NCI-H748 (cell line): ENCODE measurements around the gene CES1.
"Not testable (repeated sequence)": the region's sequence is repeated elsewhere in the genome, so short reads cannot be mapped to it uniquely, and the experiment has no call there.

ENCODE experiments used
- DNase-seq: peaks from one replicate; lab custom pipeline; 2025; ENCODE audit not compliant: unreplicated experiment; lab: John Stamatoyannopoulos, UW

CES1 gene

DNA sequence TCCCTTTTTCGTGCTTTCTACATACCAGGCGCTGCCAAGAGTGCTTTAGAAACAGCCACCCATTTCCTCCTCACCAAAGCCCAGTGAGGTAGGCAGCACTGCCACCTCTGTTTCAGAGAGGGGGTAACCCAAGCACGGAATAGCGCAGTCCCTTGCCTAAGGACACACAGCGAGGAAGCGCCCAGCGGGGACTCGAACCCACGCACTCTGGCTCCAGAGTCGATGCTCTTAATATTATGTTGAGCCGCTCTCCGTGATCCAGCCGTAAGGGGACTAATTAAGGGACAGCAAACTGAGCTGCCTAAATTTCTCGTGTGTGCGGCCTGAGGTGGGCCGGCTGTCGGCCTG lies 497 bp downstream of the CES1 start:
- DNase-seq = no peak

DNA sequence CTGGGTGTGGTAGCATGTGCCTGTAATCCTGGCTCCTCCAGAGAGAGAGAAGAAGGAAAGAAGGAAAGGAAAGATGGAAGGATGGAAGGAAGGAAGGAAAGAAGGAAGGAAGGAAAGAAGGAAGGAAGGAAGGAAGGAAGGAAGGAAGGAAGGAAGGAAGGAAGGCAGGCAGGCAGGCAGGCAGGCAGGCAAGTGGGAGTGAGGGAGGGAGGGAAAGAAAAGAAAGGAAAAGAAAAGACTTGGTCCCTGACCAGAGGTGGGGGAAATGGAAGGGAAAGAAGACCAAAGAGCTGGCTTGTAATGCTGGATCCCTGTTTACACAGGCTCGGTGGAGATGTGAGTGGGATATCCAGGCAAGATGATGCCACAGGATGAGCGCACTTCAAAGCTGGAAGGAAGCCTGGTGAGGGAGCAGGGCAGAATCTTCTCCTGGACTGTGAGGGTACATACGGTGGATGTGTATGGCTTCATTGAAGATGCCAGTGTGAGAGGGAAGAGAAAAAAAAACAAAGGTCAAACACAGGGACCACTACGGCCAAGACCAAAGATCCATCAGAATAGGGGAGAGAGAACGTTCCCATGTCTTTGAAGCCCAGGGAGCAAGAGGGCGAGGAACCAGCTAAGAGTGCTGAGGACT lies 2.1 kb downstream of the CES1 start:
- no peak for DNase-seq

DNA sequence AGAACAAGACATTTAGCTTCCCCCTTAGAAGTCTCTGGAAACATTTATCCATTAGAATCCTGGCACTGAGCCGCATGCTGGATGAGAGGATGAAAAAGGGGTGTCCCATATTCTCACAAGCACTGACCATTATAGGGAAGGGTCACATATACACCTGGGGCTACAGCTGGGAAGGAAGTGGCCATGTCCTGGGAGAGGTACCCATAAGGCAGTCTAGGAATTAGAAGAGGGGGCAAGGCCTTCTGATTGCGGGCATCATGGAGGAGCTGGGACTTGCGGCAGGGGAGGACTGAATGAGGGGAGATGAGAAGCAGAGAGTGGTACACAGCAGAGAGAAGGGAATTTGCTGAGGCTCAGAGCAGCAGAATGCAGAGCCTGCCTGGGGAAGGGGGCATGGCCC lies 3.7 kb downstream of the CES1 start:
- not testable (repeated sequence) for DNase-seq

- DNase-seq = no peak
Measured at GRCh38 chr16:55828680-55829079, 4.2 kb downstream of the CES1 start.

- DNase-seq = no peak
Measured at GRCh38 chr16:55825115-55825728, 7.7 kb downstream of the CES1 start.

DNA sequence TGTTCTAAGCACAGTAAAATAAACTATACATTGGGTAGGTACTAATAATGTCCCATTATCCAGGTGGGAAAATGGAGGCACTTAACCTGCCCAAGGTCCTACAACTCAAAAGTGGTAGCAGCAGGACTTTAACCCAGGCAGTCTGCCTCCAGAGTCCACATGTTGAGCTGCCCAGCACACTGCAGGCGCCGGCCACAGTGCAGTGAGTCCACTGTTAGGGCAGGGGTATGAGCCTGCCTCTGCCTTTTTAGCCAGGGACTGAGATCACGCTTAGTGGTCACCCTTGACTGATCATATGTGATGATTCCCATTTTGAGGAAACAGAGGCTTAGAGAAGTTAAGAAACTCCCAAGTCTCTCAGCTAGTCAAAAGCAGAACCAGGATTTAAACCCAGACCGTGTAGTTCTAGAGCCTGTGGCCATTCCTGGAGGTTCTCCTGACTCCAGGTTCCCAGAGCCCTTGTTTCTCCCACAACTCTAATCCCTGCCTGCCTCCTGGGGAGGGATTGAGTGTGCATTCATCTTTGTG lies 8.4 kb downstream of the CES1 start:
- DNase-seq = no peak

- no peak for DNase-seq
Measured at GRCh38 chr16:55822280-55822810, 10.6 kb downstream of the CES1 start.

- no peak for DNase-seq
Measured at GRCh38 chr16:55821210-55821609, 11.7 kb downstream of the CES1 start.

GRCh38 chr16:55820615-55821014 lies 12.3 kb downstream of the CES1 start:
- DNase-seq = no peak

- no peak for DNase-seq
Measured at GRCh38 chr16:55817236-55817912, 15.5 kb downstream of the CES1 start.

DNA sequence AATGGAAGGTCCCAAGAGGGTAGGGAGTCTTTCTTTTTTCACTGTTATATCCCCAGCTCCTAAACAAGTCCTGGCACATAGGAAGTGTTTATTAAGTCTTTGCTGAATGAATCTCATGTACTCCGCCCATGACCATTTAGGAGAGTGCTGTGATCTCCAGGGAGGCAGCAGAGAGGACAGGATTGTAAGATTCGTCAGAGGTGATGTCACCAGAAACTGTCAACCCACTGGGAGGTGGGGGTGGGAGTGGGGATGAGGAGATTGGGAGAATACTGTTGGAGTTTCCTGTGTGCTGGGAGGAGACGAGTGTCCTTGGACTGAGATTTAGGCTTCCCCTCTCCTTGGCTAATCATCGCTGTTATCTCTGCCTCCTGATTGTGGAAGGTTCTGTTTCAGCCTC lies 16.7 kb downstream of the CES1 start:
- DNase-seq = not testable (repeated sequence)

DNA sequence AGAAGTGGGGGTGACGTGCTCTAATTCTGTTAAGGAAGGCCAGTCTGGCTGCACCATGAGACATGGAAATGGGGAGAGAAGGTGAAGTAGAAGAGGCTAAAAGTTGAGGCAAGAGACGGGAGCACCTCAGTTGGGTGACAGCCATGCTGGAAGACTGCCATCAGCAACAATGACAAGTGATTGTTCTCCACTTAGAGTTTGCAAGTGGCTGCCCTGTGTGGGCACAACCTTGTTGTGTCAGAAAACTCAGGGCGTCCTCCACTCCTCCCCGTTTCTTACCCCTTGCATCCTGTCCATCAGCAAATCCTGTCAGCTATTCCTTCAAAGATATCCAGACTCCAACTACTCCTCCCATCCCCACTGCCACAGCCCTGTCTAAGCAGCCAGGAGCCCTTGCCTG lies 17.6 kb downstream of the CES1 start:
- no peak for DNase-seq

DNA sequence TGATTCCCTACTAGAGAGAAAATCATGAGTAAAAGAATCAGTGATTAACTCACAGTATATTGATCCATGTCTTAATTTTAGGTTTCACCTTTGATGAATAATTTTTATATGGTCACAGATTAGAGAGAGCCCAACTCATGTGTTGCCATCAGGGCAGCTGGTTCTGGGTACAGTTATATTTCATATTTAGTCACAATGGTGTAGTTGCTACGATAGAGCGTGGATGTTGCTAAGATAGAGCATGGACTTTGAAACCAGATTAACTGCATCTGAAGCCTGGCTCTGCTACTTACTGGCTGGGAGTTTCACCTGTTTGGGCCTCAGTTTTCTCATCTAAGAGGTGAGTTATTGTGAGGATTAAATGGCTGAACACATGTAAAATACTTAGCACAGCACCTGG lies 18.7 kb downstream of the CES1 start:
- not testable (repeated sequence) for DNase-seq

DNA sequence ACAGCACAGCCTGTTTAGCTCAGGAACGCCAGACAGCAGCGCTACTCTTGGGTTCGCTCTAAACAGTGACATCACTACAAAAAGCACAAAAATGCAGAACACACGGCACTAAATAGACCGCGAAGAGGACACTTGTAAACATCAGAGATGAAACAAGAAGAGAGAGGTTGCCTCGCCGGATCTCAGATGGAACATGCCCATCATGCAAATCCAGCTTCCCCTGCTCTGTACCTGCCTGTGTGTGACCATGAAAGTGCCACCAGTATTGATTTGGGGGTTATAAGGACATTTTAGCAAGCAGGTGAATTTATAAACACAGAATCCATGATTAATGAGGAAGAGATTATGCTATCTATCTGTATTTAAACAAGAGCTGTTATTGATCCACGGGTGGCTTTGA lies 19.2 kb downstream of the CES1 start:
- not testable (repeated sequence) for DNase-seq

DNA sequence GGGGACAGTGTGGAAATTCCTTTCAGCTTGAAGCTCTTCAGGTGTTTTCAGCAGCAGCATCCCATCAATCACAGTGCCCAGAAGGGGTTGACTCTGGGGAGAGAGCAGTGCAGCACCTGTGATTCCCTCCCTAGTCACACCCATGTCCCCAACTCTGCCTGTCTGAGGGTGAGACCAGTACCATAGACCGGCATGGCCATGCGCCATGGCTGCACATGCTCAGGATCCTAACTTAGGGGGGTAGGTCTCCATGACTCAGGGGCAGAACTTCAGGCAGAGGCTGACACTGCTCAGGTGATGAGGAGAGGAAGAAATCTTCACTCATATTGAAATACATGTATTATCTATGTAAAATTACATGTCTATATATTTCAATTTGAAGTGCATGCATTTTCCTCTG lies 19.9 kb downstream of the CES1 start:
- DNase-seq = no peak

DNA sequence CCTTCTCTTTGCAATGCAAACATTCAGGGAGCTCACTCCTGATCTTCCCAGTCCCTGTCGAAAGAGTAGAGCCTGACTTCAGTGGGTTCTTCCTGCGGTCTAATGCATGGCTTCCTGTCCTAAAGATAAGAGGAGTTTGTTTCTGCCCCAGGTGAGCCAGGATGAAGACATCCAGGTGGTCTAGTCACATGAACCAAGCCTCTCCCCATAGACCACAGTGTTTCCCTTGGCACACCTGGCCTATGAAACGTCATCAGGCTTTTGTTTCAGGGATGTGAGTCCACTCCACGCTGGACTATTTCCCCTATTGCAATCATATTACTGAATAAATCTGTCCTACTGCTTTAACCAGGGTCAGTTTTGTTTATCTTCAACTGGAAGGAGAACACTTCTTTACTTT lies 21.1 kb downstream of the CES1 start:
- DNase-seq = no peak

GRCh38 chr16:55810451-55810961 lies 22.4 kb downstream of the CES1 start:
- no peak for DNase-seq

DNA sequence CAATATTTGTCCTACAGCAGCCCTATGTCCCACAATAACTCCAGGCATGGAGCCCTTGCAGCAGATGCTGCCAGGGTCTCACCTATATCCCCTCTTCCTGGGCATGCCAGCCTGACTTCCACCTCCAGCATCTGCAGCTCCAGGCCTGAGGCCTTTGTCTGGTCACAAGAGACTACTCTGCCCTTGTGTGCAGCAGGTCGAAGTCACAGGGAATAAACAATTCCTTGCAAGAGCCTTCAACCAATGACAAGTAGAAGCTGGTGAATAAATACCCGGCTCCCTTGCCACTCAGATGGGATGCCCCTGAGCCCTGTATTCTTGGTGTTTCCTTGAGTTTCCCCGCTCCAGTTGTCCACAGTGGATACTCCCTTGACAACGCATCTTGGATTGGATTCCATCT lies 23.0 kb downstream of the CES1 start:
- DNase-seq = no peak

DNA sequence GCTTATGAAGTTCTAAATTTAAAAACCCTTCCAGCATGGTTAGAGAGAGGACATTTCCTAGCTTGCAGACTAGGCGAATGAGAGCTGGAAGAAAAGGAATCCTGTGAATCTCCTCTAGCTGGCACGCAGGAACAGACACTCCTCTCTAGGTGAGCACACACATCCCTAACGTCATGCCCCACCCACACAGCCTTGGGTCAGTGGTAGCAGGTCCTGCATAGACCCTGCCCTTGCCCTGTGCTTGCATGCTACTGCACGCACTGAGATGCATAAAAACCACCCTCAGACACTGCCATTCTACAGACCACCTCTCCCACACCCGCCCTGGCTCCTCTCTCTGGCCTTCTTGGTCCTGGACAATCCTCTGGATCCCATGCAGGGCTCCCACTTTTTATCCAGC lies 23.5 kb downstream of the CES1 start:
- no peak for DNase-seq

DNA sequence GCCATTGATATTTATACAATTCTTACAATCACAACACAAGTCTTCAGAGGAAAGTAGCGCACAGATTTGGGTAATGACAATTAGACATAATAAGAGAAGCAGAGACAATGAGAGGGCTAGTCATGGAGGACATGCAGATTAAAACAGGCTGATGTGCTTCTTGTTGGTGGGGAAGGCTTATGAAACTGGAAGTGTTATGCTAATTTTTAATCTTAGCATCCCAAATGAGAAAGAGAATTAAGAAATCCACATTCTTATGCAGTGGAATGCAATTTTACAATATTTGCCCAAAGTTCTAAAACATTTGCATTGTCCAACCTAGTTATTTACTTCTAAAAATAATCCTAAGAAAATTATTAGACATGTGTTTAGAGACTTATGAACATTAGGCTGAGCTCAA lies 24.6 kb downstream of the CES1 start:
- not testable (repeated sequence) for DNase-seq

DNA sequence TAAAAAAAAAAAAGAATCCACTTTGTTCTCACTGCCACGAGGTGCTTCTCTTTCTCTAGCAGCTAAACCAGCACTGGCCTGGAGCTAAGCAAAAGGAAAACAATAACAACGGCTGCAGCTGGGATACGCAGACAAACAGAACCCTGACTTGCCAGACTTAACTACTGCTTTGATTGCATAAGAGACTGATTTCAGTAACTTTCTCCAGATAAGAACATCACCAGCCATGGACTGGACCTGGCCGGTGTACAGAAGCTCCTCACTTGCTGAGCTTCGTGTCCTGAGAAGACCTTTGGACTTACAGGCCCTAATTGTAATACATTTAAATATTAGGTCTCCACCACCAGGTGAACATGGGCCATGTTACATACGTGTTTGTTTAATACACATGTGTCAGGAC lies 27.8 kb downstream of the CES1 start:
- DNase-seq = not testable (repeated sequence)

- not testable (repeated sequence) for DNase-seq
Measured at GRCh38 chr16:55803681-55804080, 29.2 kb downstream of the CES1 start.
